GM10266 (cell line): ENCODE data around the gene TCF23.

ENCODE experiments used
- DNase-seq: peaks from one replicate; pipeline ENCODE4 v3.0.0; 2012; ENCODE audit errors: extremely low spot score
- TF ChIP-seq, protein P1 (sequence below): IDR thresholded peaks from 2 replicates; pipeline ENCODE4 v1.5.1; 2012; ENCODE audit warnings: mild to moderate bottlenecking, low read depth; ENCODE audit not compliant: control insufficient read depth, insufficient read depth; ENCODE audit errors: missing control alignments

The TCF23 gene

DNA sequence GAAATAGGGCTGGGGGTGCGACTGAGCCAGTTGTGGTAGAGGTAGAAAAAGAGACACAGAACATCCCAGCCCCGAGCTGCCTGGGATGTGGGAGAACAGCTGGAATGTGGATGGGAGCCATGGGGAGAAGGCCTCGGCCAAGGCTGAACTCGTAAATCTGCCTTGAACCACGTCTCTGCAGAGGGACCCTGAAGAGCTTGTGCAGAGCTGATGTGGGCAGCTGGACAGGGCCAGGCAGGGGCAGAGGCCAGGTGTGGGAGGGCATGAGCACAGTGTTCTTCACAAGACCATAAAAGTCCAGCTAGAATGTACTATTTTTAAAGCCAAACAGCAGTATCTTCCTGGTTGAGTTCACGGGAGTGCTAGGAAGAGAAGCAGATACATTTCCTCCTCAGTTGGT lies 5.7 kb downstream of the TCF23 start:
- TF ChIP-seq, protein P1, sequence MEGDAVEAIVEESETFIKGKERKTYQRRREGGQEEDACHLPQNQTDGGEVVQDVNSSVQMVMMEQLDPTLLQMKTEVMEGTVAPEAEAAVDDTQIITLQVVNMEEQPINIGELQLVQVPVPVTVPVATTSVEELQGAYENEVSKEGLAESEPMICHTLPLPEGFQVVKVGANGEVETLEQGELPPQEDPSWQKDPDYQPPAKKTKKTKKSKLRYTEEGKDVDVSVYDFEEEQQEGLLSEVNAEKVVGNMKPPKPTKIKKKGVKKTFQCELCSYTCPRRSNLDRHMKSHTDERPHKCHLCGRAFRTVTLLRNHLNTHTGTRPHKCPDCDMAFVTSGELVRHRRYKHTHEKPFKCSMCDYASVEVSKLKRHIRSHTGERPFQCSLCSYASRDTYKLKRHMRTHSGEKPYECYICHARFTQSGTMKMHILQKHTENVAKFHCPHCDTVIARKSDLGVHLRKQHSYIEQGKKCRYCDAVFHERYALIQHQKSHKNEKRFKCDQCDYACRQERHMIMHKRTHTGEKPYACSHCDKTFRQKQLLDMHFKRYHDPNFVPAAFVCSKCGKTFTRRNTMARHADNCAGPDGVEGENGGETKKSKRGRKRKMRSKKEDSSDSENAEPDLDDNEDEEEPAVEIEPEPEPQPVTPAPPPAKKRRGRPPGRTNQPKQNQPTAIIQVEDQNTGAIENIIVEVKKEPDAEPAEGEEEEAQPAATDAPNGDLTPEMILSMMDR = no peak
- DNase-seq = no peak

DNA sequence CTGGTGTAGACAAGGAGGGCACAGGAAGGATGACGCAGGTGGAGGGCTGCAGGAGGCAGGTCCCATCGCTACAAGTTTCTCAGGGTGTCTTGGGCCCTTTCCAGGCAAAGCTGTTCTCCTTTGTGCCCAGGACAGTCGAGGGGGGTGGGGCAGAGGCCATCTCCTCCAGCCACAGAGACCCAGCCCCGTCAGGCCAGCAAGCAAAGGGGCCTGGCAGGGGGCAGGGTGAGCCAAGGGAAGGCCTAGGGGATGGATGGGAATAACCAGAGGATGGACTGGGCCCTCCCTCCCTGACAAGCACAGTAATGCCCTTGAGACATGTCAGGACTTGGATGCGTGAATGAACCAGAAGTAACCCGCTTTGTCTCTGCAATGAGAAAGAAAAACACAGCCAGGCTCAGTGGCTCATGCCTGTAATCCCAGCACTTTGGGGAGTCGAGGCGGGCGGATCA lies 6.3 kb downstream of the TCF23 start:
- TF ChIP-seq, protein P1 = no peak
- no peak for DNase-seq

DNA sequence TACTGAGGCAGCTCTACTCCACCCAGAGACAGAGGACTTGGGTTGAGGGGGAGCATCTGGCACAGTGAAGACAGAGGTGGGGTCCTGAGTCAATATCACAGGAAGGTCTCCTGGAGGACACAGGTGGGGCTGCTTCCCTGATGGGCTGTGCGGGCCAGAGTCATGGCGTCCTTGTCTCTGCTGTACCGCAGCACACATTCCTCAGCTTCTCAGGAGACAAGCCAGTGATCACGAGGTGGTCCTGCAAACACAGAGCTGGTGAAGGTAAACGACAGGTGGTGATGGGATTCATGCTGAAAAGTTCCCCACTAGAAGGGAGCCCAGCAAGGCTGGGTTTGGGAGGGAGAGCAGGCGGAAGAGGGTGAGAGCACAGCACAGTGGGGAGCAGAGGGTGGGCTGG lies 9.7 kb downstream of the TCF23 start:
- no peak for DNase-seq
- TF ChIP-seq, protein P1 = no peak

DNA sequence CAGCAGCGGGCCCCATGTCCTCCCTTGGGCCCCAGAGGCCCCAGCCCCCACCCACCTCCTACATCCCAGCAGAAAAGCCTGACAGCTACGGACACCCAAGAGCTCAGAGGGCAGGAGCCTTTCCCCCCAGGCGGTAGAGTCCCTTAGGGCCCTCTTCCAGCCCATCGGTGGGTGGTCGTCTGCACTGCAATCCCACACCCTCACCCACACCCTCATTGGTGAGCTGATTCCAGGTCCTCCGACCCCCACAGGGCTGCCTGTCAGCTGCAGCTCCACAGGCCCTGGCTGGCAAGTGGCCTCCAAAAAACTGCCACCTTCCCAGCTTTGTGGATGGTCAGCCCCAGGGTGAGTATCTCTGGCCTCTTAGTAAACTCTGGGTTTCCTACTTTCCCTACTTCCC lies 10.5 kb downstream of the TCF23 start:
- no peak for DNase-seq
- TF ChIP-seq, protein P1 = no peak

DNA sequence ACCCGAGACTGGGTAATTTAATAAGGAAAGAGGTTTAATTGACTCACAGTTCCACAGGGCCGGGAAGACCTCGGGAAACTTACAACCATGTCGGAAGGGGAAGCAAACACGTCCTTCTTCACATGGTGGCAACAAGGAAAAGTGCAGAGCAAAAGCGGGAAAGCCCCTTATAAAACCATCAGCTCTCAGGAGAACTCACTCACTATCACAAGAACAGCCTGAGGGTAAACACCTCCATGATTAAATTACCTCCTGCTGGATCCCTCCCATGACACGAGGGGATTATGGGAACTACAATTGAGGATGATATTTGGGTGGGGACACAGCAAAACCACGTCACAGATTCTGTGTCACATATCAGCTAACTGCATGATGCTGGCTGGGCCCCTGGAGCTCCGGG lies 11.4 kb downstream of the TCF23 start:
- no peak for DNase-seq
- TF ChIP-seq, protein P1 = no peak

DNA sequence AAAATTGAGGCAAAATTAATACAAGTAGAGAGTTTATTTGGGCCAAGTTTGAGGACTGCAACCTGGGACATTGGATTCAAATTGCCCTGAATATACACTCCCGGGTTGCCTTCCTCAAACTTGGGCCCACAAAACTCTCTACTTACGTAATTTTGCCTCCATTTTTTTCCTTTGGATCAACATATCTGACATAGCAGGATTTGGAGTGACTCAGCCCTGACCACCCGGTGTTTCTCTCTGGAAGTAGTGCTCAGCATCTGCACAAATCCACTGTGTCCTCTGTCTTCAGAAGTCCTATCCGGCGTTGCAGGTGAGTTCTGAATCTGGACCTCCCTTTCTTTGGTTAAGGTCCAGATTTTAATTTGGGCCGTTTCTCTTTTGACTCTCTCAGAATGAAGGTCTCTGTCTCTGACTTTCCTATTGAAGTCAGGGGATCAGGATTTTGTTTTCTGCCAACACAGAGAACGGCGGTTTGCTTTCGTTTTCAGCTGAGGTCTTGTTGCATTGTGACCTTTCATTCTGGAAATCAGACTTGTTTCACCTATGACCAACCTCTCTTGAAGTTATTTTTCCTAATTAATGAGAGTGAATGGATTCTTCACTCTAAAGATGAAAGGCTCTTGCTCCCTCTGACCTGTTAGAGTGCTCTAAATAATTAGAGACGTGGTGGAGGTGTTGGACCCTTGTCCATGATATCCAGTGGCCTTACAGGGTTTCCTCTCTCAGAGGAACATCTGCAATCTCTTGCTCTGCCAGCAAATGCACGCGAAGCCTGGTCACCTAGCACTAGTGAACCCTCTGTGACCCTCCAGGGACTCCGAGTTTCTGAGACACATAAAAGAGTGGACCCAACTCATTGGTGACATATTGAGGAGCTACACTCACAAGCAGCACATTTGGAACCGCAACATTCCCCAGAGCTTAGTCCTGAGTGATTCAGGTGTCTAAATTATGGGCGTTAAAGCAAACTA lies 13.6 kb downstream of the TCF23 start:
- TF ChIP-seq, protein P1 = no peak
- DNase-seq = no peak
